SK-N-SH (cell line): Measurements from ENCODE around the gene IL9. TPM values are rescaled to one million over a fixed set of nuclear protein-coding genes. Genes with fewer than 3 reads are reported as not detected.

ENCODE experiments used
- CTCF ChIA-PET: fragments of 300-600, 350-600 bp; formaldehyde crosslinking; extraction: SDS; loops from one replicate; lab custom pipeline; 2021; lab: Yijun Ruan, JAX
- POLR2A ChIA-PET: fragments of 350-600 bp; sonication (Branson Sonifier 250); formaldehyde crosslinking; extraction: SDS; loops from one replicate; lab custom pipeline; 2020; ENCODE audit warnings: antibody characterized with exemption, inconsistent platforms; lab: Yijun Ruan, JAX
- DNase-seq: peaks from one replicate; pipeline ENCODE4 v3.0.0; 2012
- H2AFZ ChIP-seq: fragments of 200-600 bp; sonication (generic); 2 replicates; pipeline ENCODE4 v1.8.1; 2016; ENCODE audit warnings: antibody characterized with exemption, mild to moderate bottlenecking, low read depth
- H3F3A ChIP-seq: fragments of 200-600 bp; sonication (generic); replicated peaks from 2 replicates; pipeline ENCODE3; 2016; ENCODE audit warnings: antibody characterized with exemption, mild to moderate bottlenecking; ENCODE audit not compliant: insufficient read depth
- H3K27ac ChIP-seq, 2 experiments: fragments of 200-500 bp in 1 of 2; fragments of 200-600 bp in 1 of 2; sonication (Bioruptor generic) in 1 of 2; sonication (generic), shearing (Covaris generic) in 1 of 2; 2 replicates each; pipeline versions ENCODE4 v1.5.1 to v1.6.1; 2014 to 2016; ENCODE audit warnings: low read depth in 2 of 2, inconsistent platforms in 1 of 2, low read length in 1 of 2, mild to moderate bottlenecking in 1 of 2, mixed read lengths in 1 of 2
- H3K27me3 ChIP-seq: fragments of 200-600 bp; sonication (generic), shearing (Covaris generic); 2 replicates; pipeline ENCODE4 v1.6.1; 2016; ENCODE audit warnings: mixed run types; ENCODE audit not compliant: insufficient read depth
- H3K36me3 ChIP-seq, 2 experiments: fragments of 200-500 bp in 1 of 2; fragments of 200-600 bp in 1 of 2; sonication (Bioruptor generic) in 1 of 2; sonication (generic) in 1 of 2; replicated peaks in 1 of 2; 2 replicates each; pipeline versions ENCODE3 to v1.5.1; 2014 to 2016; ENCODE audit warnings: low read length in 1 of 2, mild to moderate bottlenecking in 1 of 2; ENCODE audit not compliant: insufficient read depth in 2 of 2, control insufficient read depth in 1 of 2
- H3K4me1 ChIP-seq, 2 experiments: fragments of 200-500 bp in 1 of 2; fragments of 200-600 bp in 1 of 2; sonication (Bioruptor generic) in 1 of 2; sonication (generic), shearing (Covaris generic) in 1 of 2; 2 replicates each; pipeline versions ENCODE4 v1.5.1 to v1.6.1; 2014 to 2016; ENCODE audit warnings: low read depth in 1 of 2, low read length in 1 of 2, mixed run types in 1 of 2; ENCODE audit not compliant: insufficient read depth in 2 of 2, control insufficient read depth in 1 of 2
- H3K4me2 ChIP-seq: fragments of 200-600 bp; sonication (generic), shearing (Covaris generic); 2 replicates; pipeline ENCODE4 v1.6.1; 2017; ENCODE audit warnings: mixed run types
- H3K4me3 ChIP-seq, 2 experiments: fragments of 200-500 bp in 1 of 2; fragments of 200-600 bp in 1 of 2; sonication (Bioruptor generic) in 1 of 2; sonication (generic), shearing (Covaris generic) in 1 of 2; 2 replicates each; pipeline versions ENCODE4 v1.5.1 to v1.8.1; 2014 to 2016; ENCODE audit warnings: low read depth in 2 of 2, inconsistent platforms in 1 of 2, low read length in 1 of 2, mild to moderate bottlenecking in 1 of 2, mixed read lengths in 1 of 2, moderate library complexity in 1 of 2
- H3K79me2 ChIP-seq: fragments of 200-600 bp; sonication (generic); 2 replicates; pipeline ENCODE4 v1.8.1; 2017; ENCODE audit warnings: mild to moderate bottlenecking; ENCODE audit not compliant: insufficient read depth
- H3K9ac ChIP-seq: fragments of 200-600 bp; sonication (generic); 2 replicates; pipeline ENCODE4 v1.6.1; 2017; ENCODE audit warnings: mixed run types
- H3K9me2 ChIP-seq: fragments of 200-600 bp; sonication (generic); 2 replicates; pipeline ENCODE4 v1.6.1; 2017; ENCODE audit warnings: mixed run types
- H3K9me3 ChIP-seq: fragments of 200-600 bp; sonication (generic); 2 replicates; pipeline ENCODE4 v1.6.1; 2017; ENCODE audit warnings: mixed run types, mild to moderate bottlenecking, moderate library complexity
- H4K20me1 ChIP-seq: fragments of 200-600 bp; sonication (generic); 2 replicates; pipeline ENCODE4 v1.6.1; 2017; ENCODE audit warnings: mild to moderate bottlenecking, mixed run types; ENCODE audit not compliant: insufficient read depth
- CTCF ChIP-seq: fragments of 200-600 bp; sonication (generic); IDR thresholded peaks from 2 replicates; pipeline ENCODE4 v1.6.1; 2017; ENCODE audit warnings: antibody characterized with exemption, mild to moderate bottlenecking, moderate library complexity
- EP300 ChIP-seq, 2 experiments: IDR thresholded peaks; 2 replicates each; pipeline versions ENCODE4 v1.4.0 to v1.6.1; 2012; ENCODE audit warnings: borderline replicate concordance in 1 of 2, low read depth in 1 of 2, low read length in 1 of 2
- FOSL2 ChIP-seq: IDR thresholded peaks from 2 replicates; pipeline ENCODE4 v1.4.0; 2012; ENCODE audit warnings: low read depth, mild to moderate bottlenecking, moderate library complexity, borderline replicate concordance
- FOXJ3 ChIP-seq: sonication (generic); formaldehyde crosslinking; IDR thresholded peaks from 2 replicates; pipeline ENCODE4 v1.5.1; 2020; ENCODE audit warnings: mild to moderate bottlenecking, missing genetic modification reagents
- GATA2 ChIP-seq: sonication (generic); formaldehyde crosslinking; IDR thresholded peaks from 2 replicates; pipeline ENCODE4 v1.5.0; 2020; ENCODE audit warnings: mild to moderate bottlenecking, missing genetic modification reagents
- MEF2A ChIP-seq: IDR thresholded peaks from 2 replicates; pipeline ENCODE4 v1.4.0; 2012; ENCODE audit warnings: low read depth, borderline replicate concordance
- PBX3 ChIP-seq: IDR thresholded peaks from 2 replicates; pipeline ENCODE4; 2012
- RAD21 ChIP-seq: IDR thresholded peaks from 2 replicates; pipeline ENCODE4 v1.6.1; 2012; ENCODE audit warnings: mild to moderate bottlenecking, low read length
- RCOR1 ChIP-seq: fragments of 150-350 bp; IDR thresholded peaks from 2 replicates; pipeline ENCODE4 v1.6.1; 2017; ENCODE audit warnings: antibody characterized with exemption, low read length
- RFX5 ChIP-seq: IDR thresholded peaks from 2 replicates; pipeline ENCODE4 v1.6.1; 2012; ENCODE audit warnings: mild to moderate bottlenecking, improper control_type of control experiment, low read length
- RXRA ChIP-seq: IDR thresholded peaks from 2 replicates; pipeline ENCODE4 v1.4.0; 2012; ENCODE audit warnings: low read depth, mild to moderate bottlenecking, borderline replicate concordance
- SMC3 ChIP-seq: IDR thresholded peaks from 2 replicates; pipeline ENCODE4 v1.6.1; 2012; ENCODE audit warnings: low read depth, low read length, improper control_type of control experiment
- TAF1 ChIP-seq: IDR thresholded peaks from 2 replicates; pipeline ENCODE4 v1.6.1; 2012; ENCODE audit warnings: low read depth, mild to moderate bottlenecking, low read length, moderate library complexity, borderline replicate concordance
- USF1 ChIP-seq: IDR thresholded peaks from 2 replicates; pipeline ENCODE4 v1.4.0; 2012; ENCODE audit warnings: low read depth, borderline replicate concordance
- ZBTB33 ChIP-seq: IDR thresholded peaks from 2 replicates; pipeline ENCODE4 v1.4.0; 2012; ENCODE audit warnings: low read depth, borderline replicate concordance
- WGBS: methylation state at CpG from one replicate; pipeline ENCODE4 v1.1.6; 2017; ENCODE audit warnings: low lambda C conversion rate; 5-methylcytosine and 5-hydroxymethylcytosine counted together
- polyA plus RNA-seq, 3 experiments: library from polyadenylated mRNA; depleted of rRNA; stranded (reverse); fragments of >200 nt; gene quantifications; 2 replicates each; pipeline ENCODE4 v1.2.3, GENCODE V29; 2012

Gene IL9
- polyA plus RNA-seq, 1 of the 3 experiments (the other 2 are of a cell fraction), result not detected

- no peaks in the 10 kb centered on the region for H3K9me3 ChIP-seq
- no peak for TF ChIP-seq RXRA
- no peak for TF ChIP-seq GATA2 (CRISPR knock-in tag)
- no peak for TF ChIP-seq USF1
- TF ChIP-seq RCOR1, result no peak
- TF ChIP-seq PBX3, result no peak
- TF ChIP-seq RFX5, result no peak
- TF ChIP-seq SMC3, result no peak
- TF ChIP-seq EP300 (IDR thresholded peaks at IDR 0.05; ENCODE audit: borderline replicate concordance in 1 of 2, low read depth in 1 of 2, low read length in 1 of 2), result no peak
- no peak for TF ChIP-seq CTCF
- TF ChIP-seq MEF2A, result no peak
- no peak for TF ChIP-seq ZBTB33
- no peak for TF ChIP-seq FOXJ3 (CRISPR knock-in tag)
- no peak for TF ChIP-seq TAF1
- no peak for TF ChIP-seq FOSL2
- no peak for TF ChIP-seq RAD21
- no peak overlapping the region for H3K4me3 ChIP-seq
- peaks cover 0 to 8% of the 10 kb centered on the region in 2 experiments; a peak in 1 of 4 replicates for H3K4me1 ChIP-seq
- no peaks in the 10 kb centered on the region for H3F3A ChIP-seq
- DNase-seq, result no peak
- H3K36me3 ChIP-seq, result no peaks in the 10 kb centered on the region
- H2AFZ ChIP-seq, result no peak overlapping the region
- no peak overlapping the region for H3K4me2 ChIP-seq
- ChIA-PET CTCF (interaction anchor here (1.1 to 10.7 kb wide), 6 partner anchors 8 to 355 kb away, joined by 3 to 104 read pairs (median 4); no protein-coding TSS in a partner anchor), POLR2A (no interaction called here)
- no peaks in the 10 kb centered on the region for H3K27me3 ChIP-seq
- H3K9me2 ChIP-seq, result no peaks in the 10 kb centered on the region
- WGBS, result 72% methylated on average over 8 of the region's 8 CpGs
- no peaks in the 10 kb centered on the region for H3K79me2 ChIP-seq
- no peak overlapping the region for H3K27ac ChIP-seq
- H4K20me1 ChIP-seq, result no peaks in the 10 kb centered on the region
- H3K9ac ChIP-seq, result no peak overlapping the region
Observed at GRCh38 chr5:135894276-135894675, 1.4 kb downstream of the IL9 start.
